Liver (tissue), 9 donors: ENCODE measurements around the gene MLLT3. TPM values are rescaled to one million over a fixed set of nuclear protein-coding genes. Genes with fewer than 3 reads are reported as not detected.

ENCODE experiments used
- DNase-seq: peaks from one replicate; pipeline ENCODE4 v3.0.0-alpha.2; 2017; ENCODE audit warnings: low spot score
- H3K27ac ChIP-seq, 2 donors: one replicate each; pipeline ENCODE4 v1.7.0; 2013; ENCODE audit warnings: inconsistent platforms in 2 of 2, low read length in 2 of 2, control low read depth in 1 of 2, low read depth in 1 of 2, mild to moderate bottlenecking in 1 of 2
- H3K27me3 ChIP-seq, 4 donors: one replicate each; pipeline versions ENCODE4 v1.6.1 to v1.7.0; 2013; ENCODE audit warnings: low read length in 3 of 4, inconsistent platforms in 1 of 4, mild to moderate bottlenecking in 1 of 4, moderate library complexity in 1 of 4; ENCODE audit not compliant: control insufficient read depth in 4 of 4, insufficient read depth in 4 of 4
- H3K36me3 ChIP-seq, 4 donors: one replicate each; pipeline versions ENCODE4 v1.6.1 to v1.7.0; 2013; ENCODE audit warnings: low read length in 3 of 4, mild to moderate bottlenecking in 3 of 4, low read depth in 1 of 4, moderate library complexity in 1 of 4; ENCODE audit not compliant: control insufficient read depth in 4 of 4, insufficient read depth in 3 of 4
- H3K4me1 ChIP-seq, 4 donors: one replicate each; pipeline versions ENCODE4 v1.6.1 to v1.7.0; 2013; ENCODE audit warnings: low read length in 3 of 4, mild to moderate bottlenecking in 3 of 4, moderate library complexity in 1 of 4; ENCODE audit not compliant: control insufficient read depth in 4 of 4, insufficient read depth in 4 of 4
- H3K4me3 ChIP-seq, 3 donors: one replicate each; pipeline versions ENCODE4 v1.6.1 to v1.7.0; 2013; ENCODE audit warnings: low read length in 3 of 3, control low read depth in 1 of 3, low read depth in 1 of 3, mild to moderate bottlenecking in 1 of 3
- H3K9ac ChIP-seq, 2 donors: one replicate each; pipeline ENCODE4 v1.7.0; 2013; ENCODE audit warnings: low read length in 2 of 2, mild to moderate bottlenecking in 2 of 2, moderate library complexity in 2 of 2, control low read depth in 1 of 2, low read depth in 1 of 2
- H3K9me3 ChIP-seq, 4 donors: one replicate each; pipeline versions ENCODE4 v1.6.1 to v1.7.0; 2013; ENCODE audit warnings: low read length in 3 of 4; ENCODE audit not compliant: control insufficient read depth in 4 of 4
- FOXA1 ChIP-seq: IDR thresholded peaks from 2 replicates; pipeline ENCODE4 v1.6.1; 2016; ENCODE audit warnings: antibody characterized with exemption
- FOXA2 ChIP-seq: IDR thresholded peaks from 2 replicates; pipeline ENCODE4 v1.6.1; 2016; ENCODE audit warnings: antibody characterized with exemption
- HNF4A ChIP-seq, 2 donors: conservative IDR thresholded peaks; 2 replicates each; pipeline ENCODE4 v1.6.1; 2016; ENCODE audit warnings: antibody characterized with exemption in 2 of 2, mild to moderate bottlenecking in 2 of 2
- NR2F2 ChIP-seq: IDR thresholded peaks from 2 replicates; pipeline ENCODE4 v1.6.1; 2016; ENCODE audit warnings: antibody characterized with exemption
- RAD21 ChIP-seq, 2 donors: IDR thresholded peaks; 2 replicates each; pipeline ENCODE4 v1.6.1; 2016; ENCODE audit warnings: antibody characterized with exemption in 2 of 2, mild to moderate bottlenecking in 2 of 2
- RXRA ChIP-seq, 2 donors: IDR thresholded peaks; 2 replicates each; pipeline ENCODE4 v1.6.1; 2017 to 2018; ENCODE audit warnings: antibody characterized with exemption in 2 of 2, mild to moderate bottlenecking in 1 of 2
- TAF1 ChIP-seq: conservative IDR thresholded peaks from 2 replicates; pipeline ENCODE4 v1.6.1; 2016; ENCODE audit warnings: antibody characterized with exemption, mild to moderate bottlenecking
- YY1 ChIP-seq: IDR thresholded peaks from 2 replicates; pipeline ENCODE4 v1.6.1; 2016; ENCODE audit warnings: antibody characterized with exemption, mild to moderate bottlenecking
- WGBS: extraction: QIAGEN DNeasy Blood & Tissue Kit; methylation state at CpG from one replicate; pipeline ENCODE4 v1.1.7; 2013; 5-methylcytosine and 5-hydroxymethylcytosine counted together
- polyA plus RNA-seq, 2 donors: library from polyadenylated mRNA; stranded (reverse) in 1 of 2; unstranded in 1 of 2; fragments of 200-250 nt in 1 of 2; fragments of >200 nt in 1 of 2; fragmentation: Nextera tagmentation in 1 of 2; extraction: Ambion mirVana in 1 of 2; gene quantifications; one replicate each; pipeline versions ENCODE4 v1.2.1 to v1.2.3, GENCODE V29; 2013 to 2015
- total RNA-seq, 2 donors: library from RNA; depleted of rRNA; stranded (reverse); fragments of >200 nt; gene quantifications; one replicate each; pipeline ENCODE4 v1.2.3, GENCODE V29; 2014
- TF ChIP-seq, protein P1 (sequence below): IDR thresholded peaks from 2 replicates; pipeline ENCODE4 v1.6.1; 2016; ENCODE audit warnings: antibody characterized with exemption
- TF ChIP-seq, protein P2 (sequence below): fragments of 150-350 bp; IDR thresholded peaks from 2 replicates; pipeline ENCODE4 v1.5.1; 2017; ENCODE audit warnings: improper control_type of control experiment, low read depth, low read length; ENCODE audit not compliant: missing input control
- TF ChIP-seq, protein P3 (sequence below): IDR thresholded peaks from 2 replicates; pipeline ENCODE4 v1.6.1; 2016; ENCODE audit warnings: antibody characterized with exemption
- TF ChIP-seq, protein P4 (sequence below): IDR thresholded peaks from 2 replicates; pipeline ENCODE4 v1.6.1; 2016; ENCODE audit warnings: antibody characterized with exemption, mild to moderate bottlenecking
- donor health status: healthy.
- donor health status: healthy.
- donor health status: healthy.
- donor health status: healthy.
- donor health status: healthy.

The MLLT3 gene
- total and polyA plus RNA-seq, 4 donors, result 0.79 to 25.5 (median 1.3) TPM

DNA sequence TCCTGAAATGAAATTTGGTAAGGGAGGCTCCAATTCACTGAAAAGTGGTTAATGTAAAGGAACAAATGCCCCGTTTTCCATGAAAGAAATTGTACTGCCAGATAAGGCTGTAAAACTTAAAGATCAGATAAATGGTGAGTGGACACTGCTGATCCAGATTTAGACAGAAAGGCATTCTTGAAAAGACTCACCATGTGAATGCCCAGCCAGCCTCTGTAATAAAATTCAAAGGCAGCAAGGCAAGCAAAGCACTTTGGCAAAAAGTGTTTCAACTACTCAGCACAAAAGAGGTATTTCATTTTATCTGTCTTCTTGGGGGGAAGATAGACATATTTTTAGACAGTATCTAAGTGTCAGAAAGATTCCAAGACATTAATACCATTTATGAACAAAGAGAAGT is 133.6 kb downstream of the MLLT3 start:
- Histone ChIP-seq H3K4me1 (no peaks in the 10 kb centered on the region), H3K4me3 (no peak overlapping the region), H3K9me3 (no peaks in the 10 kb centered on the region), H3K27ac (no peak overlapping the region), H3K9ac (no peak overlapping the region), H3K36me3 (no peaks in the 10 kb centered on the region), H3K27me3 (no peaks in the 10 kb centered on the region)
- TF ChIP-seq, protein P1, sequence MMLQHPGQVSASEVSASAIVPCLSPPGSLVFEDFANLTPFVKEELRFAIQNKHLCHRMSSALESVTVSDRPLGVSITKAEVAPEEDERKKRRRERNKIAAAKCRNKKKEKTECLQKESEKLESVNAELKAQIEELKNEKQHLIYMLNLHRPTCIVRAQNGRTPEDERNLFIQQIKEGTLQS, result no peak
- TF ChIP-seq TAF1 (no peak), FOXA1 (no peak), NR2F2 (no peak), FOXA2 (no peak)
- TF ChIP-seq, protein P2, sequence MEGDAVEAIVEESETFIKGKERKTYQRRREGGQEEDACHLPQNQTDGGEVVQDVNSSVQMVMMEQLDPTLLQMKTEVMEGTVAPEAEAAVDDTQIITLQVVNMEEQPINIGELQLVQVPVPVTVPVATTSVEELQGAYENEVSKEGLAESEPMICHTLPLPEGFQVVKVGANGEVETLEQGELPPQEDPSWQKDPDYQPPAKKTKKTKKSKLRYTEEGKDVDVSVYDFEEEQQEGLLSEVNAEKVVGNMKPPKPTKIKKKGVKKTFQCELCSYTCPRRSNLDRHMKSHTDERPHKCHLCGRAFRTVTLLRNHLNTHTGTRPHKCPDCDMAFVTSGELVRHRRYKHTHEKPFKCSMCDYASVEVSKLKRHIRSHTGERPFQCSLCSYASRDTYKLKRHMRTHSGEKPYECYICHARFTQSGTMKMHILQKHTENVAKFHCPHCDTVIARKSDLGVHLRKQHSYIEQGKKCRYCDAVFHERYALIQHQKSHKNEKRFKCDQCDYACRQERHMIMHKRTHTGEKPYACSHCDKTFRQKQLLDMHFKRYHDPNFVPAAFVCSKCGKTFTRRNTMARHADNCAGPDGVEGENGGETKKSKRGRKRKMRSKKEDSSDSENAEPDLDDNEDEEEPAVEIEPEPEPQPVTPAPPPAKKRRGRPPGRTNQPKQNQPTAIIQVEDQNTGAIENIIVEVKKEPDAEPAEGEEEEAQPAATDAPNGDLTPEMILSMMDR, result no peak
- TF ChIP-seq, protein P3, sequence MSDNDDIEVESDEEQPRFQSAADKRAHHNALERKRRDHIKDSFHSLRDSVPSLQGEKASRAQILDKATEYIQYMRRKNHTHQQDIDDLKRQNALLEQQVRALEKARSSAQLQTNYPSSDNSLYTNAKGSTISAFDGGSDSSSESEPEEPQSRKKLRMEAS, result no peak
- no peak for DNase-seq
- WGBS, result 68% methylated on average over 1 of the region's 1 CpG

DNA sequence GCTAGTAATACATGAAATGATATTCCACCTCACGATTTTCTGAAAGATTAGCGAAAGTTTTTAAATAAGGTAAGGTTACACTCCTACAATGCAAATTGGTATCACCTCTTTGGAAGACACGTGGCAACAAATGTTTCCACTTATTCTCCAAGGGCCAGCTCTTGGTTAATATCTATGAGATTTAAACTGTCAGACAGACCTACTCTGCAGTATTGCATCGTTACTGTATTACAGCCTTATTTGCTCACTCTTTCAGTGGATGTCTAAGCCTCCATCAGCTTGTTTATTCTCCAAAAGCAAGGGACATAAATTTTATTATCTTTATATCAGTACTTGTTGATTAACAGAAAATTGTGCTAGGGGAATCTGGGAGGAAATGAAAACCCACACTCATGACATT is 135.7 kb downstream of the MLLT3 start:
- TF ChIP-seq RXRA (IDR thresholded peaks at IDR 0.05), result no peak
- Histone ChIP-seq H3K36me3 (no peaks in the 10 kb centered on the region), H3K4me1 (no peaks in the 10 kb centered on the region), H3K27ac (no peak overlapping the region), H3K4me3 (no peak overlapping the region), H3K9me3 (no peaks in the 10 kb centered on the region), H3K9ac (no peak overlapping the region), H3K27me3 (no peaks in the 10 kb centered on the region)
- DNase-seq, result no peak
- WGBS, result 79% methylated on average over 4 of the region's 4 CpGs

DNA sequence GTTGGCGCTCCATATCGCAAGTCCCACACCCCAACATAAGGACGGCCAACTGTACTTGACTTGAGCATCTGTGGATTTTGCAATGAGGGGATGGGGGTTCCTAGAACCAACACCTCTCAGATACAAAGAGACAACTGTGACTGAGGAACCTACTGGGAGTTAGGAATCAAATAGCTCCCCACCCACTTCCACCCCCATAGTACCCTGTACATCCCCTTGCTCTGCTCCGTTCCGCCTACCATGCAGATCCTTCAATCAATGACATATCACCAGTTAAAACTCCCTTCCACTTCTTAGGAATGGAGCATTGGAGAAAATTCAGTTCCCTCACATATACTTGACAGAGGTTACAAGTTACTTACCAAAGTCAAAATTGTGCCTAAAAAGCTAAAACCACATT is 140.9 kb downstream of the MLLT3 start:
- no peak overlapping the region for H3K9ac ChIP-seq
- 98% methylated on average over 5 of the region's 5 CpGs for WGBS
- H3K9me3 ChIP-seq, result no peaks in the 10 kb centered on the region
- TF ChIP-seq RAD21 (IDR thresholded peaks at IDR 0.05), result no peak
- no peak for TF ChIP-seq HNF4A (conservative IDR thresholded peaks at IDR 0.05)
- TF ChIP-seq RXRA (IDR thresholded peaks at IDR 0.05), result no peak
- no peak for TF ChIP-seq FOXA2
- no peak for TF ChIP-seq YY1
- TF ChIP-seq, protein P4, sequence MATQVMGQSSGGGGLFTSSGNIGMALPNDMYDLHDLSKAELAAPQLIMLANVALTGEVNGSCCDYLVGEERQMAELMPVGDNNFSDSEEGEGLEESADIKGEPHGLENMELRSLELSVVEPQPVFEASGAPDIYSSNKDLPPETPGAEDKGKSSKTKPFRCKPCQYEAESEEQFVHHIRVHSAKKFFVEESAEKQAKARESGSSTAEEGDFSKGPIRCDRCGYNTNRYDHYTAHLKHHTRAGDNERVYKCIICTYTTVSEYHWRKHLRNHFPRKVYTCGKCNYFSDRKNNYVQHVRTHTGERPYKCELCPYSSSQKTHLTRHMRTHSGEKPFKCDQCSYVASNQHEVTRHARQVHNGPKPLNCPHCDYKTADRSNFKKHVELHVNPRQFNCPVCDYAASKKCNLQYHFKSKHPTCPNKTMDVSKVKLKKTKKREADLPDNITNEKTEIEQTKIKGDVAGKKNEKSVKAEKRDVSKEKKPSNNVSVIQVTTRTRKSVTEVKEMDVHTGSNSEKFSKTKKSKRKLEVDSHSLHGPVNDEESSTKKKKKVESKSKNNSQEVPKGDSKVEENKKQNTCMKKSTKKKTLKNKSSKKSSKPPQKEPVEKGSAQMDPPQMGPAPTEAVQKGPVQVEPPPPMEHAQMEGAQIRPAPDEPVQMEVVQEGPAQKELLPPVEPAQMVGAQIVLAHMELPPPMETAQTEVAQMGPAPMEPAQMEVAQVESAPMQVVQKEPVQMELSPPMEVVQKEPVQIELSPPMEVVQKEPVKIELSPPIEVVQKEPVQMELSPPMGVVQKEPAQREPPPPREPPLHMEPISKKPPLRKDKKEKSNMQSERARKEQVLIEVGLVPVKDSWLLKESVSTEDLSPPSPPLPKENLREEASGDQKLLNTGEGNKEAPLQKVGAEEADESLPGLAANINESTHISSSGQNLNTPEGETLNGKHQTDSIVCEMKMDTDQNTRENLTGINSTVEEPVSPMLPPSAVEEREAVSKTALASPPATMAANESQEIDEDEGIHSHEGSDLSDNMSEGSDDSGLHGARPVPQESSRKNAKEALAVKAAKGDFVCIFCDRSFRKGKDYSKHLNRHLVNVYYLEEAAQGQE, result no peak
- no peaks in the 10 kb centered on the region for H3K36me3 ChIP-seq
- H3K27ac ChIP-seq, result no peak overlapping the region
- no peak for DNase-seq
- H3K4me3 ChIP-seq, result no peak overlapping the region
- no peaks in the 10 kb centered on the region for H3K4me1 ChIP-seq
- H3K27me3 ChIP-seq, result no peaks in the 10 kb centered on the region
